ENCODE results near the gene ZNF235.

Gene ZNF235

GRCh38 chr19:44277331-44277730, 27.5 kb downstream of the ZNF235 start:
- no peak for TF ChIP-seq OSR1 (CRISPR knock-in tag; IDR thresholded peaks at IDR 0.05)
- TF ChIP-seq TSHZ2 (CRISPR knock-in tag; IDR thresholded peaks at IDR 0.05), result no peak
- TF ChIP-seq BACH2 (CRISPR knock-in tag; IDR thresholded peaks at IDR 0.05; ENCODE audit: borderline replicate concordance), result no peak
- TF ChIP-seq CSRNP3 (CRISPR knock-in tag; IDR thresholded peaks at IDR 0.05), result no peak
- TF ChIP-seq ZC3H10 (CRISPR knock-in tag; IDR thresholded peaks at IDR 0.05), result no peak
- TF ChIP-seq, protein P1, sequence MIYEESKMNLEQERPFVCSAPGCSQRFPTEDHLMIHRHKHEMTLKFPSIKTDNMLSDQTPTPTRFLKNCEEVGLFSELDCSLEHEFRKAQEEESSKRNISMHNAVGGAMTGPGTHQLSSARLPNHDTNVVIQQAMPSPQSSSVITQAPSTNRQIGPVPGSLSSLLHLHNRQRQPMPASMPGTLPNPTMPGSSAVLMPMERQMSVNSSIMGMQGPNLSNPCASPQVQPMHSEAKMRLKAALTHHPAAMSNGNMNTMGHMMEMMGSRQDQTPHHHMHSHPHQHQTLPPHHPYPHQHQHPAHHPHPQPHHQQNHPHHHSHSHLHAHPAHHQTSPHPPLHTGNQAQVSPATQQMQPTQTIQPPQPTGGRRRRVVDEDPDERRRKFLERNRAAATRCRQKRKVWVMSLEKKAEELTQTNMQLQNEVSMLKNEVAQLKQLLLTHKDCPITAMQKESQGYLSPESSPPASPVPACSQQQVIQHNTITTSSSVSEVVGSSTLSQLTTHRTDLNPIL (CRISPR knock-in tag; IDR thresholded peaks at IDR 0.05; ENCODE audit: low read depth), result no peak
- no peak for TF ChIP-seq ZNF8 (CRISPR knock-in tag; IDR thresholded peaks at IDR 0.05)
- no peak for TF ChIP-seq GLIS3 (CRISPR knock-in tag; IDR thresholded peaks at IDR 0.05)
- no peak for TF ChIP-seq ZNF70 (CRISPR knock-in tag; IDR thresholded peaks at IDR 0.05)
- TF ChIP-seq, protein P2, sequence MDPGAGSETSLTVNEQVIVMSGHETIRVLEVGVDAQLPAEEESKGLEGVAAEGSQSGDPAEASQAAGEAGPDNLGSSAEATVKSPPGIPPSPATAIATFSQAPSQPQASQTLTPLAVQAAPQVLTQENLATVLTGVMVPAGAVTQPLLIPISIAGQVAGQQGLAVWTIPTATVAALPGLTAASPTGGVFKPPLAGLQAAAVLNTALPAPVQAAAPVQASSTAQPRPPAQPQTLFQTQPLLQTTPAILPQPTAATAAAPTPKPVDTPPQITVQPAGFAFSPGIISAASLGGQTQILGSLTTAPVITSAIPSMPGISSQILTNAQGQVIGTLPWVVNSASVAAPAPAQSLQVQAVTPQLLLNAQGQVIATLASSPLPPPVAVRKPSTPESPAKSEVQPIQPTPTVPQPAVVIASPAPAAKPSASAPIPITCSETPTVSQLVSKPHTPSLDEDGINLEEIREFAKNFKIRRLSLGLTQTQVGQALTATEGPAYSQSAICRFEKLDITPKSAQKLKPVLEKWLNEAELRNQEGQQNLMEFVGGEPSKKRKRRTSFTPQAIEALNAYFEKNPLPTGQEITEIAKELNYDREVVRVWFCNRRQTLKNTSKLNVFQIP (CRISPR knock-in tag; IDR thresholded peaks at IDR 0.05; ENCODE audit: borderline replicate concordance, low read depth), result no peak
- no peak for TF ChIP-seq RARB (CRISPR knock-in tag; IDR thresholded peaks at IDR 0.05)
- ATAC-seq, result no peak

DNA sequence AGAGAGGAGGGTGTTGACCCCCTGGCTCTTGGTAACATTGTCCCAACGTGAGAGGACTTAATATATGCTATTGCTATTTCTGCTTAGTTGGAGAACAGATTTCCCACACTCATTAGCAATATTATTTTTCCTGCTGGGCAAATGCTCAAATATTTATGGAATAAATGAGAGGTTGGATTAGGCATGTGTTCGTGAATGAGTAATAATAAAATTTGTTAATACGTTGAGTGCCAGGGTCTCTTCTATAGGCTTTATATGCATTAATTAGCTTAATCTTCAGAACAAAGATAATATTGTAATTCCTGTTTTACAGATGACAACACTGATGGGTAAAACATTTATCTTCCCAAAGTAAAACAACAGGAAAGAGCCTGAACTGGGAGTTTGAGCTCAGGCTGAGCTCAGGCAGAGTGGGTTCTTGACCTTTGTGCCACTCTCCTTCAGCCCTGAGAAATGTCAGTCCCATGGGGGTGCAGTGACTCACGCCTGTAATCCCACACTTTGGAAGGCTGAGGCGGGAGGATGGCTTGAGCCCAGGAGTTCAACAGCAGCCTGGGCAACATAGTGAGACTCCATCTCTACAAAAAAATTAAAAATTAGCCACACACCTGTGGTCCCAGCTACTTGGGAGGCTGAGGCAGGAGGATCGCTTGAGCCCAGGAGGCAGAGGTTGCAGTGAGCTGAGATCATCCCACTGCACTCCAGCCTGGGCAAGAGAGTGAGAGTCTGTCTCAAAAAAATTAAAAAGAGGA, 44.0 kb downstream of the ZNF235 start:
- no peak for TF ChIP-seq BACH2 (CRISPR knock-in tag; IDR thresholded peaks at IDR 0.05; ENCODE audit: borderline replicate concordance)
- TF ChIP-seq CSDC2 (CRISPR knock-in tag; IDR thresholded peaks at IDR 0.05), result no peak
- no peak for TF ChIP-seq OSR1 (CRISPR knock-in tag; IDR thresholded peaks at IDR 0.05)
- TF ChIP-seq PPARA (CRISPR knock-in tag; IDR thresholded peaks at IDR 0.05; ENCODE audit: borderline replicate concordance), result no peak
- TF ChIP-seq RARB (CRISPR knock-in tag; IDR thresholded peaks at IDR 0.05), result no peak
- no peak for TF ChIP-seq ZFP3 (CRISPR knock-in tag; IDR thresholded peaks at IDR 0.05)
- no peak for TF ChIP-seq ZNF565 (CRISPR knock-in tag; conservative IDR thresholded peaks at IDR 0.05; ENCODE audit: low read depth)
- TF ChIP-seq ZC3H10 (CRISPR knock-in tag; IDR thresholded peaks at IDR 0.05), result no peak
- TF ChIP-seq ZNF70 (CRISPR knock-in tag; IDR thresholded peaks at IDR 0.05), result no peak
- TF ChIP-seq TOX (CRISPR knock-in tag; IDR thresholded peaks at IDR 0.05; ENCODE audit: borderline replicate concordance), result no peak
- TF ChIP-seq ISL1 (CRISPR knock-in tag; IDR thresholded peaks at IDR 0.05), result no peak
- no peak for TF ChIP-seq CSRNP3 (CRISPR knock-in tag; IDR thresholded peaks at IDR 0.05)
- TF ChIP-seq GLIS3 (CRISPR knock-in tag; IDR thresholded peaks at IDR 0.05), result no peak
- TF ChIP-seq, protein P1 (CRISPR knock-in tag; IDR thresholded peaks at IDR 0.05; ENCODE audit: low read depth), result no peak
- no peak for TF ChIP-seq SNAI2 (CRISPR knock-in tag; IDR thresholded peaks at IDR 0.05)
- no peak for TF ChIP-seq ARNTL (CRISPR knock-in tag; IDR thresholded peaks at IDR 0.05; ENCODE audit: borderline replicate concordance, low read depth)

More for the DNA sequence above, 44.0 kb downstream of the ZNF235 start:
- ATAC-seq, result no peak

Measured in SK-N-SH treated with all-trans-retinoic acid at 6 μM for 48 hours (cell line).